ENCODE data around the gene SYNDIG1.

Gene SYNDIG1

DNA sequence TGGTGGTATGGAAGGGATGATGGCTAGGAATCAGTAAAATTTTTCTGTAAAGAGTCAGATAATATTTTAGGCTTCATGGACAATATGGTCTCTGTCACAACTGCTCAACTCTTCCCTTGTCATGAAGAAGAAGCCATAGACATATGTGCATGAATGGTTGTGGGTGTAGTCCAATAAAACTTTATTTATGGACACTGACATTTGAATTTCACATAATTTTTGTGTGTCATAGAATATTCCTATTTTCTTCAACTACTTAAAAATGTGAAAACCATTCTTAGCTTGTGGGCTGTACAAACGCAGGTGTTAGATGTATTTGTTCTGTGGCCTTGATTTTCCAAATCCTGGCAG is 59.9 kb downstream of the SYNDIG1 start:
- no peak for DNase-seq

DNA sequence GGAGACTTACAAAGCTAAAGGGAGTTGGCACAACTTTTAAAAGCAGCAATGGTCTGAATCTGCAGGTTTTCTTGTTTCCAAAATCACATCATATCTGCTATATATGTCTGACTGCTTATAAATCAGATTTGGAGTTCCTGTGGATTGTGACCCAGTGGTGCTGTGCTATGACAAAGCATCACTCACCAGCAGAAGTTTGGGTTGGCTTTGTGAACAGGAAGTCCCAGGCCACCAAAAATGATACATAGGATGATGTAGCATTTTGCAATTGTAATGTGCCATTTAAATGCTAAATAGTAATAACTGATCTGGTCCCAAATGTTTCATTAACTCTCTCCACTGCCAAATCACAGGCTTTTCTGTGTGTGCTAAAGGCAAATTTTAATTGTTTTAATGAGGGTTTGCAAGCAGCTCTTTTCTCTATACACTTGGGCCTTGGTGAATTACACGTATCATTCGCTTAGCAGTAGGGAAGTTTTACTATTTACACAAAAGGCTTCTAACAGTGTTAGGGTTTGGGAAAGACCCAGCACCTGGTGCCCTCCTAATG is 60.8 kb downstream of the SYNDIG1 start:
- no peak for DNase-seq

GRCh38 chr20:24531202-24531601 is 61.8 kb downstream of the SYNDIG1 start:
- no peak for DNase-seq

- DNase-seq, result no peak
Observed at GRCh38 chr20:24531631-24532419, 62.4 kb downstream of the SYNDIG1 start.

DNA sequence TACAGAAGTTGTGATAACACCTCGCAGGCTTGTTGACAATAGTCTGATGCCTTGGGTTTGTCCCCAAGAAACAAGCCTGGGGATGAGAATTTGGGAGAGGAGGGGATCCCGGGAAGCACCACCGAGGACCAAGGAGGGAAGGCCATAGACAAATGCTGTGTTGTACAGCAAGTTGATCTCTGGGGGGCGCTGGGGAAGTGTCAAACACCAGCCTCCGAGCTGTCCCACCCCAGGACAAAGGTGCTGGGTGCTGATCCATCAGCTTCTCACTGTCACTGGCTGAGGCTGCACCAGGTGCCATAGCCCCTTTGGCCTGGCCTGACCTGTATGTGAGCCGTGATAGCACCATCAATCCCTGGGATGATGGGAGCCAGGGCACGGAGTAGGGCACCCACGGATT is 64.0 kb downstream of the SYNDIG1 start:
- no peak for DNase-seq

DNA sequence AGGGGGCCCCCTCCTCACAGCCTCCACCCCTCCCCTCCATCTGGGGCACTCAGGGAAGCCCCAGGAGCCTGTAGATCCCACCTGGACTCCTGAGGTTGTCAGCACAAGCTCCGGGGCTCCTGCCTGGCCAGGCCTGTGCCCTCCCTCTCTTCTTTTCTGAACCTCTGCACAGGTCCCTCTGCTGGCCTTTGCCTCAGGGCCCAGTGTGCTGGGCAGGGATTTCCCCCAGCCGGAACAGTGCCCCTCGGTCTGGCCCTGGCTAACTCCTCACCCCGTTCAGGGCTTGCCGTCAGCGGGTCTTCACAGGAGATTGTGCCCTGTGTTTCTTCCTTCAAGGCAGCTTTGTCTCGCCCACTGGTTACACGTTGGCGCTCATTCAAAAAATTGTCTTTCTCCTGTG is 64.9 kb downstream of the SYNDIG1 start:
- no peak for DNase-seq

- no peak for DNase-seq
Observed at GRCh38 chr20:24535941-24536730, 66.7 kb downstream of the SYNDIG1 start.

DNA sequence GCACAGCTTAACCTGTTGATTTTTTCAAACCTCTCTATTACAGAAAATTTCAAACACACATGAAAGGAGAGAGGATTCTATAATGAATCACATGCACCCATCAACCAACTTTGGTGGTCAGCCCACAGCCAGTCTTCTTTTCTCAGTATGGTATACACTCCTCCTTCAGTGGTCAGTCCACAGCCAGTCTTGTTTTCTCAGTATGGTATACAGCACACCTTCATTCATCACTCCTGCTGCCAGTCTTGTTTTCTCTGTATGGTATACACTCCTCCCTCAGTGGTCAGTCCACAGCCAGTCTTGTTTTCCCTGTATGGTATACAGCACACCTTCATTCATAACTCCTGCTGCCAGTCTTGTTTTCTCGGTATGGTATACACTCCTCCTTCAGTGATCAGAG is 67.8 kb downstream of the SYNDIG1 start:
- no peak for DNase-seq

DNA sequence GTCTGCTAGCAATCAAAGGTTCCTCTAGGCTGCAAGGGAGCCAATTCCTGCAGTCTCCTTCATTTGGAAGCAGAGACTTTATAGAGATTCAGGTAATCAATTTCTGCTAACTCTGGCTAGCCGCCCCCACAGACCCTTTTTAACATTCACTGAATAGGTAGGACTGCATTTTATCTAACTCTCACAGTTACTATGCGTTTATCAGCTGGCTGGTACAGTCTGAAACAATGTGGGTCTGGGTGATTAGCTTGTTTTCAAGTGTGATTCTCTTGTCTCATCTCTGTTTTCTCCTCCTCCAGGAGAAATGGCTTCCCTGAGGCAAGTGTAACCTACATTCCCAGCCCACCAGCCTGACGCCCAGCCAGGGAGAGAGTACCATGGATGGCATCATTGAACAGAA is 73.3 kb downstream of the SYNDIG1 start:
- DNase-seq, result no peak

DNA sequence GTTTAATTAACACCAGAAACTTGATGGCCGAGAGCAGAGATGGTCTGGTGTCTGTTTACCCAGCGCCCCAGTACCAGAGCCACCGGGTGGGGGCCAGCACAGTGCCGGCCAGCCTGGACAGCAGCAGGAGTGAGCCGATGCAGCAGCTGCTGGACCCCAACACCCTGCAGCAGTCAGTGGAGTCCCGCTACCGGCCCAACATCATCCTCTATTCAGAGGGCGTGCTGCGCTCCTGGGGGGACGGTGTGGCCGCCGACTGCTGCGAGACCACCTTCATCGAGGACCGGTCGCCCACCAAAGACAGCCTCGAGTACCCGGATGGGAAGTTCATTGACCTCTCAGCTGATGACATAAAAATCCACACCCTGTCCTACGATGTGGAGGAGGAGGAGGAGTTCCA is 73.7 kb downstream of the SYNDIG1 start:
- DNase-seq, result no peak

DNA sequence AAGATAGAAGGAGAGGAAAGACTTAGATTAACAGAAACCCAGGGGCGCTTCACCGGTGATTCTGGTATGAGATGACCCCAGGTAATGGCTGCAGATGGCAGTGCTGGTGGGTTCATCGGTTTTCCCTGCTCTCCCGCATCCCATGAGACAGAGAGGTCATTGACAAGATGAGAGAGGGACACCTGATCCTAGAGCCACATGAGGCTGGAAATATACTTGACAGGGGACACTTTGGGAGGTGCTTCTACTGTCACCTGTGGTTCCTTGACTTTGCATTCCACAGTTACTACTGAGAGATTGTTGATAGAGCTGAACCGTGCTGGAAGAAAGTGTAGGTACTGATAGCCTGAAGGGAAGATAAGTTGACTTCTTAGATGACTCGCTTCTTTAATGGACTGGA is 74.3 kb downstream of the SYNDIG1 start:
- DNase-seq, result no peak

GRCh38 chr20:24544371-24544770 is 74.9 kb downstream of the SYNDIG1 start:
- no peak for DNase-seq

DNA sequence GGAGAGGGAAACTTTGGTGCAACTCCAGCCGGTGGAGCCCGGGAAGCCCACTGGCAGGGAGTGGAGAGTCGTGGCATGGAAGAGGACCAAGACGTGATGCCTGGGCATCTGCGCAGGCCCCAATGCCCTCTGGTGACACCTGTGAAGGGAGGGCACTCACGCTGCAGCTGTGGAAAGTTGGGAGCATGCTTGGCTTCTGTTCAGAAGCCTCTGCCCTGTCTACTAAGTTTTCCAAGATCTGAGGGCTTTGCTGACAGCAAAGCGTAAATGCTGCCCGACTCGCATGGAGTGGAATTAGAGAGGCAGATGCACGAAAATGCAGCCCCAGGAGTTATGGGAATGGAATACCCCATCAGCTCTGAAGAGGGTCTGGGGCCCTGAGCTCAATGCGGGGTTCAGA is 75.7 kb downstream of the SYNDIG1 start:
- no peak for DNase-seq

GRCh38 chr20:24546232-24546892 is 76.9 kb downstream of the SYNDIG1 start:
- no peak for DNase-seq

GRCh38 chr20:24547967-24548366 is 78.5 kb downstream of the SYNDIG1 start:
- no peak for DNase-seq

GRCh38 chr20:24559114-24559732 is 89.8 kb downstream of the SYNDIG1 start:
- DNase-seq, result no peak

- DNase-seq, result no peak
Observed at GRCh38 chr20:24560571-24561491, 91.4 kb downstream of the SYNDIG1 start.

- DNase-seq, result no peak
Observed at GRCh38 chr20:24565835-24566351, 96.5 kb downstream of the SYNDIG1 start.

DNA sequence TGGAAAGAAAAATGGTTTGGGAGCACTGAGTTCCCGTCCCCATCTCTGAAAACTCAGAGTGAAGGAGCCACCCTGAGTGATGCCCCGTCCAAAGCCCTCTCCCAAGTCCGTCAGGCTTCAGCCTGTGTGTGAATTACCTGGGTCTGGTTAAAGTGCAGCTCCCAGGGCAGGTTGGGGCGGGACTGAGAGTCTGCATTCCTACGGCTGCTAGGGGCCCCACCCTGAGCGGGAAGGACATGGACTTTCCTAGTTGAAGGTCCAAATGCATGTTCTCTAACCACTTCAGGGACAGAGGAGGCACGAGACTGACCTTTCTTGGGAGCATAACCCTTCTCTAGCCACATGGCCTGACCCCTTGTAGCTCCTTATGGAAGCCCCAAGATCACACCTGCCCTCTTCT is 97.2 kb downstream of the SYNDIG1 start:
- no peak for DNase-seq

GRCh38 chr20:24567508-24567907 is 98.1 kb downstream of the SYNDIG1 start:
- DNase-seq, result no peak

DNA sequence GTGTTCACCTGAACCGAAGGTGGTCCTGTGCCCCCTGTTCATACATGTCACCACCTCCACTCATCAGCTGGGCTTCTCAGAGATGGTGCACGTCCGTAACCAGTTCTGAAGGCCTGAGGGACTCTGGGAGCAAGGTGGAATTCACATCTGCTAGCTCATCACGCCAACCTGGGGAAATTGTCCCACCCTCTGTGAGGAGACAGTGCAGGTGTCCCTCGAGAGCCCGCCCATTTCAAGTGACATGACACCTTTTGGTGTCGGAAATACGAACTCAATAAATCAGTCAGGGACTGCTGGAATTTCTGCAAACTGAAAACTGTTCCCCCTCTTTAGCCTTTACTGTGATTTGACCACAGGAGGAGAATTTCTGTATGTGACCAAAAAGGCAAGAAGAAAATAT is 99.4 kb downstream of the SYNDIG1 start:
- no peak for DNase-seq

- DNase-seq, result no peak
Observed at GRCh38 chr20:24571159-24571558, 101.7 kb downstream of the SYNDIG1 start.
